CD4-positive, alpha-beta T cell treated with Interleukin-10 for 1 hour (primary cell): Measurements from ENCODE around the gene EYS.
"Not testable (repeated sequence)": the region's sequence is repeated elsewhere in the genome, so short reads cannot be mapped to it uniquely, and the experiment has no call there.

Experiments used
- DNase-seq: peaks from one replicate; pipeline ENCODE4 v3.0.0-alpha.2; 2020

Gene EYS

GRCh38 chr6:63745784-63746183 is 1961.2 kb downstream of the EYS start:
- no peak for DNase-seq

DNA sequence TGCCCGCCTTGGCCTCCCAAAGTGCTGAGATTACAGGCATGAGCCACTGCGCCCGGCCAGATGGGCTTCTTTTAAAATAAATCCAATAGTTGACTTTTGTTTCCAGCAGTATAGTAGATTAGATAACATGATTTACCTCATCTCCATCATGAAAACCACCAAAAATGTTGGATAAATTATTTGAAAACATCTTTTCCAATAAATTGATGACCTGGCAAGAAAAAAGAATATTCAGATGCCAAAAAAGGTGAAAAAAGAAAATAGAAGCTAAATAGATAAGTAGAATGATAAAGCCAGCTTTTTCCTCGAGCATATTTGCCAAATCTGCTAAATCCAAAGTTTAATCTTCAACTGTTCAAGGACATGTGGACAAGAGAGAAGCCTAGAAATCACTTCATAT is 1962.2 kb downstream of the EYS start:
- no peak for DNase-seq

DNA sequence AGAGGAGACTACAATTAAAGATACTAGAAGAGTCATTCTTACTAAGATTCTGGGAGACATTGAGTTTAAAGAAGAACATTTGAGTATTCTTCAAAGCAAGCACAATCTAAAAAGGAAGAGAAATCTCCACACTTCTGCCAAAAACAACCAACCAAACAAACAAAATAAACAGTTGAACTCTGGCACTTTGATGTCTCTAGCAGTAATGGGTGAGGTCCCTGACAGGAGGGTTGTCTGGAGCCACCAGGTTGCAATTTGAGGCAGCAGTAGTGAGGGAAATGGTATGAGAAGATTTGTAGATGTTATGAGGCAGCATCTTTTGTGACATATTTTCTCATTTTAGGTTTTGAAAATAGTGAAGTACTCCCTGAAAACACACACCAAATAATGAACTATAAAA is 1963.3 kb downstream of the EYS start:
- DNase-seq: no peak

DNA sequence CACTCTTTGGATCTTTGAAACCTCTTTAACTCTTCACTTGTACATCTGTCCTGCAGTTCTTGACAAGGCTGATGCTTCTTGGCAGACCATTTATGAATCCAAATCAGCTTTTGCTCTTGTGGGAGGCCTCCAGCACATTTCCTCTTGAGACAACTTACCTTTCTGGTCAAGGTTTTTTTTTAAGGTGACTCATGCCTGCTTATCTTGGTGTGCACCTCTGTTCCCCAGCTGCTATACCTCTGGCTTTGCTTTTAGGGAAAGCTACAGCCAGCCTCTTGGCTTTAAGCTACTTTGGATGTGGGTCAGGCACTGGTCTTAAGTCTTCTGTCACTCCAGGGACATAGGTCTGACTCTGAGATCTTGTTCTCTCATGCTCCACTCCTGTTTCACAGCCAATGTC is 1965.0 kb downstream of the EYS start:
- no peak for DNase-seq

GRCh38 chr6:63740709-63741108 is 1966.3 kb downstream of the EYS start:
- no peak for DNase-seq

- no peak for DNase-seq
Measured at GRCh38 chr6:63739094-63739687, 1967.8 kb downstream of the EYS start.

DNA sequence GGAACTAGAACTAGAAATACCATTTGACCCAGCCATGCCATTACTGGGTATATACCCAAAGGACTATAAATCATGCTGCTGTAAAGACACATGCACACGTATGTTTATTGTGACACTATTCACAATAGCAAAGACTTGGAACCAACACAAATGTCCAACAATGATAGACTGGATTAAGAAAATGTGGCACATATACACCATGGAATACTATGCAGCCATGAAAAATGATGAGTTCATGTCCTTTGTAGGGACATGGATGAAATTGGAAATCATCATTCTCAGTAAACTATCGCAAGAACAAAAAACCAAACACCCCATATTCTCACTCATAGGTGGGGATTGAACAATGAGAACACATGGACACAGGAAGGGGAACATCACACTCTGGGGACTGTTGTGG is 1968.8 kb downstream of the EYS start:
- DNase-seq: not testable (repeated sequence)

GRCh38 chr6:63734923-63735322 is 1972.1 kb downstream of the EYS start:
- DNase-seq: no peak

GRCh38 chr6:63732336-63732735 is 1974.7 kb downstream of the EYS start:
- DNase-seq: no peak

DNA sequence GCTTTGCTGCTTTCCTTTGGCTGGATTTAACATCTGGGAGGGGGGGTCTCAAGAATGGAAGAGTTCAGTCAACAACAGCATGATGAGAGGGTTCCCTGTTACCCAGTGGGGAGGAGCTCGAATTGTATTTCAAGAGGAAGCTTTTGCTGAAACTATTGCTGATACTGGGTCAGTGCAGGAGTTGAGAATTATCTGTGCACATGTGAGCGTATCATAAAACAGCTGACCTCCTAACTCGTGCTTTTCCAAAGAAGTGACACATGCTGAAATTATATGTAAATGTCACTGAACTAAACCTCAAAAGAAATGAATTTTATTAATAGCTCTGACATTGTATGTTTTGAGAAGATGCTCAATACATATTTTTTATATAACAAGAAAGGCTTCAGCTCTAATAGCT is 1975.1 kb downstream of the EYS start:
- DNase-seq: no peak

GRCh38 chr6:63730311-63730710 is 1976.7 kb downstream of the EYS start:
- no peak for DNase-seq

GRCh38 chr6:63724721-63725120 is 1982.3 kb downstream of the EYS start:
- no peak for DNase-seq

GRCh38 chr6:63721181-63721580 is 1985.8 kb downstream of the EYS start:
- no peak for DNase-seq

DNA sequence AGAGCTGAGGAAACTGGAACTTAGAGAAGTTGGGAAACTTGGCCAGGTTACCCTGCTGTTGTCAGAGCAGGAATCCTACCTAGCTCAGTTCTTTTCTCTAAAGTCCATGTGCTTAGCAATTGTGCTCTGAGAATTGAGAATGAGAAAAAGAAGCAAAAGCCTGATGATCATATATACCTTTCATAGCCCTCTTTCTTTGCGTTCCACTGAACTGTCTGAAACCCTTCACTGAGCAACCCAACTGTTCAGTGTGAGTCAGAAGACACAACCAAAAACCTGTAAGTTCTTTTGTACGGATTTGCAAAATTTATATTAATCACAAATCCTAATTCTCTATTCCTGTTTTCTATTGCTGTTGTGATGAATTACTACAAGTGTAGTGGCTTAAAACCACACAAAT is 1990.9 kb downstream of the EYS start:
- DNase-seq: no peak

- DNase-seq: no peak
Measured at GRCh38 chr6:63714091-63714490, 1992.9 kb downstream of the EYS start.

- DNase-seq: no peak
Measured at GRCh38 chr6:63713332-63713731, 1993.7 kb downstream of the EYS start.

DNA sequence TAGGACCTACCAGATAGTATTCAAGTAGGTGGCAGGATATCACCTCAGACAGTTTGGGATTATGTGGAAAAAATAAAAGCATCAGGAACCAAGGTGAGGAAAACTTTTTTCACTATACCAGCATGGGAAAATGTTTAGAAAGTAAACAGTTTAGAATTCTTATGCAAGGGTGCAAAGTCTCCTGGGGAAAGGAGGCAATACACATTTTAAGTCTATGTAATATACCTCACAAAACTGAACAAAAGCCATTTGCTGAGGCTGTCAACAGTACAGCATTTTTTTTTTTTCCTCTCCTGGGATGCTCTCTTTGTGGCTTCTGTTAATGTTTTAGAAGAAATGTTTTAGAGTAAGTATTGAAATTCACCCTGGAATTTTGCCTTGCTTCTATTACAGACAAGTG is 1997.9 kb downstream of the EYS start:
- DNase-seq: no peak

GRCh38 chr6:63708631-63709030 is 1998.4 kb downstream of the EYS start:
- DNase-seq: no peak

DNA sequence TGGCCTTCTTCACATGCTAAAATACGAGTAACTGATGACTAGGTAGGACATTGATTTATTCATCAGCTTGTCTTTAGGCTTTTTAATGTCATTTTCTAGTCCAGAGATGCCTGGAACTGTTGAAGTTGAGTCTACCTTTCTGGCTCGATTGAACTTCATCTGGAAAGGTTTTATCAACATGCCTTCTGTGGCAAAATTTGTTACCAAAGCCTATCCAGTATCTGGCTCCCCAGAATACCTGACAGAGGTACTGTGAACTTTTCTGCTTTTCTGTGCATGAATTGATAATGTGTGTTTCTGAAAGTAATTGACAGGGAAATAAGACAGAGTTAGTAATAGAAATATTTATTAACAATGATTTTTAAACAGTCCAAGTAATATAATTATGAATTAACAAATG is 2000.4 kb downstream of the EYS start:
- DNase-seq: no peak

DNA sequence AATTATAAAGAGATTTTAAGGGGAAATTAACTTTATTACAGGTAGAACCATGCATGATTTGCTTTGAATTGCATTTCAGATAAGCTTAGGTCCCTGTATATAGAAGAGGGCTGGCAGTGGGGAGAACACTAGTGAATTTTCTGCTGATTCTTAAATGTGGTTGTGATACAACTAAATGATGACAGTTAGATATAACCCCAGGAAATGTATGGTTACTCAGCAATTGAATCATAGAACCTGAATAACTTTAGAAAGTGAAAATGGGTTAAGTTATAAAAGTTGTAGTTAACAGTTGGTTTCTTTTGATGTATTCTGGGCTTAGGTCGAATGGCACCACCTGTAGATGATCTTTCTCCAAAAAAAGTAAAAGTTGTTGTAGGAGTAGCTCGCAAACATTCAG is 2001.3 kb downstream of the EYS start:
- no peak for DNase-seq

- DNase-seq: no peak
Measured at GRCh38 chr6:63690221-63690620, 2016.8 kb downstream of the EYS start.

- no peak for DNase-seq
Measured at GRCh38 chr6:63689421-63689820, 2017.6 kb downstream of the EYS start.

- DNase-seq: no peak
Measured at GRCh38 chr6:63685446-63686379, 2021.3 kb downstream of the EYS start.

- DNase-seq: no peak
Measured at GRCh38 chr6:63683071-63683603, 2023.9 kb downstream of the EYS start.
